HG03135 (cell line): ENCODE data around the gene ARL13A.
"Not testable (repeated sequence)": the region's sequence is repeated elsewhere in the genome, so short reads cannot be mapped to it uniquely, and the experiment has no call there.

Experiments
- ATAC-seq: cut with Tn5 transposase; IDR thresholded peaks from one replicate; pipeline ENCODE4 v1.9.1; 2021; ENCODE audit warnings: mild to moderate bottlenecking, moderate library complexity; ENCODE audit not compliant: unreplicated experiment

Gene ARL13A

DNA sequence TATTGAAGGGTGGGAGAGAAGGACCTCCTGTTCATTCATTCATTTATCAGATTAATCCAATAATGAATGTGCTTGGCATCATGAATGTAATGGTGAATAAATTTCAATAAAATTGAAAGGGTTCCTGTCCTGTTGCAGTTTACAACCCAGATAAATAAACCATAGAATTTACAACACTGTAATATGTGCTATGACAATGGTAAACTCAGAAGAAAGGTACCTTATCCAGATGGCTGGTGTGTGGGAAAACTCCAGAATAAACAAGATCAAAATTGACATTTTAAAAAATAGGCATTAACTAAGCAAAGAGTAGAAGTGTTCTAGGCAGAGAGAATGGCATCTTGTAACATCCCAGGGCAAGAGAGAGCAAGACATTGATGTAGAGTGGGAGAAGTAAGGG, 15.3 kb downstream of the ARL13A start:
- ATAC-seq: no peak

DNA sequence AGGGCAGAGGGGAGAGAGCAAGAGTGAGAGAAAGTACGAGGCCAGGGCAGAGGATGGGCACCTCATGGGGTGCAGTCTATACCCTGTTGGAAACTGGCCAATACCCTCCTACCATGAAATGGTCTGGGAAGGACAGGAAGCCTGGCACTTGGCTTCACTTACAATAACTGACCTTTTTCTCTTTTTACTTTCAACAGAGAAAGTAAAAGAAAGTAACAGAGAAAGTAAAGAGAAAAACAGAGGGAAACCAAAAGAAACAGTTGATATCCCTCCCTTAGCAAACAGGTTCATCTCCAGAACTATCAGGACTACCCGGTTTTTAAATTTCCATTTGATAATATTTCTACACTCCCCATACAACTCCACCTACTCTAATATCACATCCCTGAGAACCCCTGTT, 20.6 kb downstream of the ARL13A start:
- no peak for ATAC-seq

DNA sequence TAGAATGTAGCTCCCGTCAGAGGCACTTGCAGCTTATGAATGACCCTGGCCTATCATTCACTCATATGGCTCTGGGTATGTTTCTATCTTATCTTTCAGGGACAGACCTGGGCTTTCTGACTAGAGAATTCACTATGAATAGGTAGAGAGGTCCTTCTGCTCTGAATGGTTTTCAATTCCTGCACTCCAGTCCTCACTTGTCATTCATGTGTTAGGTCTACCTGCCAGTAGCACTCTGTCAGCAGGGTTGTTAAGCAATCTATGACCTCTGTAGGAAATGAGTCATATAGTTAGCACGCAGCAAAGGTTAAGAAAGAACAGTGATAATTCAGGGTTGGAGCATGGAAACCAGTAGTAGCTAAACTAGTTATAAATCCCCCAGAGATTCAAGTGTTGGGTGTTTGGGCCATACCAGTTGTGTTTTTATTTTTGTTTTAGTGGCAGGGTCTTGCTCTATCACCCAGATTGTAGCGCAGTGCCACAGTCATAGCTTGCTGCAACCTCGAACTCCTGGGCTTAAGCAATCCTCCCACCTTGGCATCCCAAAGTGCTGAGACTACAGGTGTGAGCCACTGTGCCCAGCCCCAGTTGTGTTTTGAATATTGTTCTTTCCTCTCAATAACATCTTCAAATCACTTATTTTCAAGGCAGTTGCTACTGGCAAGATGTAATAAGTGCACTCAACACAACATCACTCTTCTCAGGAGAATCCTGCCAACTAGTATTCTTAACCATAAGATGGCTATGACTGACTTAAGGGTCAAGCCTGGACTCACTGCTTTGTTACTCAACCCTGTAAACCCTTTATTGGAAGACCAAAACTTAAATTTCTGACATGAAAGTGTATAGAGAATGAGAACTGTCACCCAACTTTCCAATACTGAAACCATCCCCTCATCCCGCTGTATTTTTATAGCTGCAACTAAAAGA, 25.1 kb downstream of the ARL13A start:
- no peak for ATAC-seq

DNA sequence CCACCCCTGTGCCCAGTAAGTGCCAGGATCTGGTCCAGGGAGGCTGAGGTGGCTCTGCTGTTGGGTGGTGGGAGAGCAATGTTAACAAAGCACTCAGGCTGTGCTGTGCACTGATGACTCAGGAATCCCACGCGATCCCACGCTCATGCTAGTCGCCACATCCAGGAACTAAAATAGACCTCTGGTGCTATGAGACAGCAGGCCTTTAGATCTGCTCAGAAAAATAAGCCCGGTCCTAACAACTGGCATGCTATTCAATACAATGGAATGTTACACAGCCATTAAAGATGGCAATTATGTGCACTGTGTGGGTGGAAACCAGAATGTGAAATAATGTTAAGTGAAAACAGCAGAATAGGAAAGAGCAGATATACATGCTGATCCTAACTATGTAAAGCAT, 26.0 kb downstream of the ARL13A start:
- ATAC-seq: no peak

DNA sequence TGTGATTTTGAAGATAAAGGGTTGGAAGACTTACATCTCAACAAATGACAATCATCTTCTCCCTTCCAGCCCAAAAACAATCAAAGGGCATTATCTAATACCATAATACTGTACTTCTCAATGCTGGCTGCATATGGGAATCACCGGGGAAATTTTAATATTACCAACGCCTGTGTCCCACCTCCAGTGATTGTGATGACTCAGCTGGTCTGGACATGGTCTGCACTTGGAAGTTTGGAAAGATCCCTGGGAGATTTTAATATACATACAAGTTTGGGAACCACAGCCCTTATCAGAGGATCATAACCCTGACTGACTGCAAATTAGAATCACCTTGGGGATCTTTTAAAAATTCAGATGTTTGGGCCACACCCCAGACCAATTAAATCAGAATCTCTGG, 29.9 kb downstream of the ARL13A start:
- no peak for ATAC-seq

DNA sequence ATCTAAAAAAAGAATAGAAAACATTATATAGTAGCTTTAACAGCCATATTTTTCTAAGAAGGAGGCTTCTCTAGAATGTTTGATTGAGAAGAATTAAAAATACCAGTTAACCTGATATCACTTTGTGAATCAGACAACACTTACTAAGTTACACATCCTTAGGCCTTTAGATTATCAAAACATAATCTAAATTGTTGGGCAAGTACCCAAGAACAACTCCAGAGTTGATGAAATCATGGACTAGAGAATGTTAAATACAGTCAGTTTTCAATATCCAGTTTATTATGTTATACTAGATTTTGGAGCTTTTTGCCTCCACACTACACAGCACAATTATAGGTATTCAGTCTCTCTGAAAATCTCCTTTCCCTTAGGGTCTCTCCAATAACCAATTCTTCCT, 39.6 kb downstream of the ARL13A start:
- no peak for ATAC-seq

DNA sequence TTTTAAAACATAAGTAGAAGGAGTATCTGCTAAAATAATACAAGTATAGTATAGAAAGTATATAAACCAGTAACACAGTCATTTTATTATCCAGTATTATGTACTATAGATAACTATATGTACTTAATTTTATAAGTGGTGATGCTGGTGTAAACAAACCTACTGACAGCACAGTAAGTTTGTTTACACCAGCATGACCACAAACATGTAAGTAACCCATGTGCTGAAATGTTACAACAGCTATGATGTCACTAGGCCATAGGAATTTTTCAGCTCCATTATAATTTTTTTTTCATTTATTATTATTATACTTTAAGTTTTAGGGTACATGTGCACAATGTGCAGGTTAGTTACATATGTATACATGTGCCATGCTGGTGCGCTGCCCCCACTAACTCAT, 42.5 kb downstream of the ARL13A start:
- not testable (repeated sequence) for ATAC-seq

DNA sequence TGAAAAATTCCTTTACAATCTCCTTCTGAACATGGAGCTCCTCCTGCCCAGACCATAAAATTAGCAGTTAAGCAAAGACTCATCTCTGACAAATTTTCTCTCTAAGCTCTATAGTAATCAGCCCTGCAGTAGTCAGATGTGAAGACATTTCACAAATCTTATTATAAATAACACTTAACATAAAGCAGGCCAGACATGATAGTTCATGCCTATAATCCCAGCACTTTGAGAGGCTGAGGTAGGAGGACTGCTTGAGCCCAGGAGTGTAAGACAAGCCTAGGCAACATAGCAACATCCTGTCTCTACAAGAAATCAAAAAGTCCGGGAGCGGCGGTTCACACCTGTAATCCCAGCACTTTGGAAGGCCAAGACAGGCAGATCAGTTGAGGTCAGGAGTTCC, 52.5 kb downstream of the ARL13A start:
- no peak for ATAC-seq

DNA sequence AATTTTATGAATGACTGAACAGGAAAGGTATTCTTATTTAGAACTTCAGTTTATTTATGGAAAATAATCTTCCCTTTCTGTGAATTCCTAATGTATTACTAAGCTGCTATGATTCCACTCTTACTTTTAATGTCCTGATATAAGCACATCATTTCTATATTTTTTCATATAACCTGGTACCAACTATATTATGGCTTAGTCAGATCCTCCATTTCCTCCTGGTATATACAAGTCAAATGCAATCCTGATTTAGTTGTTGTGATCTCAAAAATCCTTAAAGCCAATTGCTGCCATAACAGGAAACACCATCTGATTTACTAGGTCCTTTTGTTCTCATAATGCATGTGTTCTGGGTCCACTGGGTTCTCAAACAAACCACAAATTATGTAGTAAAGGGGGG, 55.6 kb downstream of the ARL13A start:
- no peak for ATAC-seq

DNA sequence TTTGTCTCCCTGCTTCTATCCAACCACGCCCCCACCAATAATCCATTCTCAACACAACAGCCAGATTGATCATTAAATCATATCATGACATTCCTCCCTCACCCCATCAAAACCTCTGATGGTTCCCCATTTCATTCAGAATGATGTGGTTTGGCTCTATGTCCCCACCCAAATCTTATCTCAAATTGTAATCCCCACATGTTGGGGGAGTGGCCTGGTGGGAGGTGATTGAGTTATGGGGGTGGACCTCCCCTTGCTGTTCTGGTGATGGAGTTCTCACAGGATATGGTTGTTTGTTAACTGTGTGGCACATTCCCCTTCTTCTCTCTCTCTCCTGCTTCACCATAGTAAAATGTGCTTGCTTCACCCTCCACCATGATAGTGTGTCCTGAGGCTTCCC, 59.1 kb downstream of the ARL13A start:
- ATAC-seq: no peak

DNA sequence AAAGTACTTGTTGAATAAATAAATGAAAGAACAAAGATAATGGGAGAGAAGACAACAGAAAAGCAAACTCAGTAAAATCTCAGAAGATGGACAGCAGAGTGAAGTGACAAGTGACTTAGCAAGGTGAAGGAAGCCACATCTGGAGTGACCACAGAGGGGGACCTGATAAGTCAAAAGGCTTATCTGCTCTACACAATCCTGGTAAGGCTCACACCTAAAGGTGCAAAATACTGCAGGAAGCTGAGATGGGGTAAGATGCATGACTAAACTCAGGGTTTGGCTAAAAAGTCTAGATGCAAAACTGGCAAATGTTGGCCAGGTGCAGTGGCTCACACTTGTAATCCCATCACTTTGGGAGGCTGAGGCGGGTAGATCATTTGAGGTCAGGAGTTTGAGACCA, 60.2 kb downstream of the ARL13A start:
- no peak for ATAC-seq

DNA sequence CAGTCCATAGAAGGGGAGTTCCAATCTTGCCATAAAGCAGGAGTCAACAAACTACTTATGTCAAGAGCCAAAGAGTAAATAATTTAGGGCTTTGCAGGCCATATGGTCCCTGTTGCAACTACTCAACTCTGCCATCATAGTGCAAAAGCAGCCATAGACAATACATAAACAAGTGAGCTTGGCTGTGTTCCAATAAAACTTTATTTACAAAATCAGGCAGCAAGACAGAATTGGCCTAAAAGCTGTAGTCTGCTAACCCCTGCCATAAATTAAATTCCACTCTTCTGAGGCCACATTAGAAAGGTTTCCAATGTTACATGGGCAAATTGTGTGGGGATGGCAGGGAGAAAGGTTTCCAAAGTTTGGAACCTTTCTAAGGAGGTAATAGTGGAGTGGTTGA, 67.7 kb downstream of the ARL13A start:
- no peak for ATAC-seq

DNA sequence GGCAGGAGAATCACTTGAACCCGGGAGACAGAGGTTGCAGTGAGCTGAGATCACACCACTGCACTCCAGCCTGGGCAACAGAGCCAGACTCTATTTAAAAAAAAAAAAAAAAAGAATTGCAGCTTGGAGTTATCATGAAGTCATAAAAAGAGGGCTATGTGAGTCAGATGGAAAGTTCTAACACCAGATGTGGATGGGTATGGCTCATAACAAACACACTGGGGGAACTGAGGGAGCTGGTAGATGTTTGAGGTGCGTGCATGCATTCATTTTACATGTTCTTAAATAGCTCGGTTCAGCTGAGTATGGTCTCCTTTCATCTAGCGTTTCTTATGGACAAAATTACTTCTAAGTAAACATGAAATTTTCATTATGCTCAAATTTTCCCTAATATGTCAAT, 70.7 kb downstream of the ARL13A start:
- no peak for ATAC-seq
